Mesothelial cell of epicardium (in vitro differentiated cells): ENCODE measurements around the gene EIF2B5. TPM values are rescaled to one million over a fixed set of nuclear protein-coding genes. Genes with fewer than 3 reads are reported as not detected.
"Not testable (repeated sequence)": the region's sequence is repeated elsewhere in the genome, so short reads cannot be mapped to it uniquely, and the experiment has no call there.

Experiments used
- DNase-seq, 2 experiments: peaks; one replicate each; pipeline ENCODE4 v3.0.0; 2021; ENCODE audit warnings: low spot score in 2 of 2; ENCODE audit not compliant: unreplicated experiment in 2 of 2
- H3K27ac Mint-ChIP-seq: 2 replicates; pipeline ENCODE4 v1.8.0; 2021; ENCODE audit warnings: mixed read lengths
- H3K27me3 Mint-ChIP-seq: 2 replicates; pipeline ENCODE4 v1.8.0; 2021; ENCODE audit warnings: low read depth, mixed read lengths
- H3K36me3 Mint-ChIP-seq: 2 replicates; pipeline ENCODE4 v1.8.0; 2021; ENCODE audit warnings: mixed read lengths
- H3K4me1 Mint-ChIP-seq: 2 replicates; pipeline ENCODE4 v1.8.0; 2021; ENCODE audit warnings: mixed read lengths
- H3K4me3 Mint-ChIP-seq: 2 replicates; pipeline ENCODE4 v1.8.0; 2021; ENCODE audit warnings: mild to moderate bottlenecking, moderate library complexity, mixed read lengths
- H3K9me3 Mint-ChIP-seq: 2 replicates; pipeline ENCODE4 v1.8.0; 2021; ENCODE audit warnings: mixed read lengths
- total RNA-seq: library from RNA; stranded (reverse); gene quantifications from 3 replicates; pipeline ENCODE4 v1.2.1, GENCODE V29; 2021
- TF ChIP-seq, protein P1 (sequence below): fragments of 200-600 bp; sonication (generic); IDR thresholded peaks from one replicate; pipeline ENCODE4 v1.5.0; 2021; ENCODE audit warnings: antibody characterized with exemption; ENCODE audit not compliant: unreplicated experiment

EIF2B5 gene
- total RNA-seq, 1 donor from 2014 or later = 42.2 TPM

DNA sequence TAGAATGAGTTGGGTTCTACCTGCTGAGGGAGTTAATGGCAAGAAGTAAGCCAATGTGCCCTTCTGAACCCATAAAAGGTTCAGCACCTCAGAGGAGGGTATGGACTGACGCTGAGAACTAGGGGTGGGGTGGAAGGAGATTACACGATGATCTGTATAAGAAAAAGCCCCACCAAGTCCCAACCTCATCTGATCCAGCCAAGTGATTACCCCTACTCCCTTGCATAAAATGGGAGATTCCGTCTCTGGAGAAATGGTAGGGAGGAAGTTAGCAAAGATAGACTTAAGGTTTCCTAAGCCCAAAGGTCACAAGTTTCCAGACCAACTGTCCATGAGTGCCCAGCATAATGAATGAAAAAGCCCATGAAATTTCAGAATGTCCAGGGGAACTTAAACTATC lies 12.9 kb downstream of the EIF2B5 start:
- TF ChIP-seq, protein P1, sequence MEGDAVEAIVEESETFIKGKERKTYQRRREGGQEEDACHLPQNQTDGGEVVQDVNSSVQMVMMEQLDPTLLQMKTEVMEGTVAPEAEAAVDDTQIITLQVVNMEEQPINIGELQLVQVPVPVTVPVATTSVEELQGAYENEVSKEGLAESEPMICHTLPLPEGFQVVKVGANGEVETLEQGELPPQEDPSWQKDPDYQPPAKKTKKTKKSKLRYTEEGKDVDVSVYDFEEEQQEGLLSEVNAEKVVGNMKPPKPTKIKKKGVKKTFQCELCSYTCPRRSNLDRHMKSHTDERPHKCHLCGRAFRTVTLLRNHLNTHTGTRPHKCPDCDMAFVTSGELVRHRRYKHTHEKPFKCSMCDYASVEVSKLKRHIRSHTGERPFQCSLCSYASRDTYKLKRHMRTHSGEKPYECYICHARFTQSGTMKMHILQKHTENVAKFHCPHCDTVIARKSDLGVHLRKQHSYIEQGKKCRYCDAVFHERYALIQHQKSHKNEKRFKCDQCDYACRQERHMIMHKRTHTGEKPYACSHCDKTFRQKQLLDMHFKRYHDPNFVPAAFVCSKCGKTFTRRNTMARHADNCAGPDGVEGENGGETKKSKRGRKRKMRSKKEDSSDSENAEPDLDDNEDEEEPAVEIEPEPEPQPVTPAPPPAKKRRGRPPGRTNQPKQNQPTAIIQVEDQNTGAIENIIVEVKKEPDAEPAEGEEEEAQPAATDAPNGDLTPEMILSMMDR = no peak
- no peaks in the 10 kb centered on the region for H3K27me3 Mint-ChIP-seq
- H3K4me1 Mint-ChIP-seq = peaks cover 4% of the 10 kb centered on the region
- H3K36me3 Mint-ChIP-seq = no peaks in the 10 kb centered on the region
- DNase-seq = no peak
- H3K9me3 Mint-ChIP-seq = no peaks in the 10 kb centered on the region
- no peak overlapping the region for H3K4me3 Mint-ChIP-seq
- H3K27ac Mint-ChIP-seq = no peak overlapping the region

DNA sequence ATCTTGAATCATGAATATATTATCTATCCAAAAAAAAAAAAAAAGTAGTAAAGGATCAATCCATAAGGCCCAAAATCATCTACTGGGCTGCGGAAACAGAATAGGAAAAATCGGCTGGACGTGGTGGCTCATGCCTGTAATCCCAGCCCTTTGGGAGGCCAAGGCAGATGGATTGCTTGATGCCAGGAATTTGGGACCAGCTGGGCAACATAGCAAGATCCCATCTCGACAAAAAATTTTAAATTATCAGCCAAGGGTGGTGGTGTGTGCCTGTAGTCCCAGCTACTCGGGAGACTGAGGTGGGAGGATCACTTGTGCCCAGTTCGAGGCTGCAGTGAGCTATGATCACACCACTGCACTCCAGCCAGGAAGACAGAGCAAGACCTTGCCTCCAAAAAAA lies 14.0 kb downstream of the EIF2B5 start:
- H3K27ac Mint-ChIP-seq = no peak overlapping the region
- no peaks in the 10 kb centered on the region for H3K9me3 Mint-ChIP-seq
- no peaks in the 10 kb centered on the region for H3K27me3 Mint-ChIP-seq
- H3K4me1 Mint-ChIP-seq = peaks cover 11% of the 10 kb centered on the region
- H3K36me3 Mint-ChIP-seq = no peaks in the 10 kb centered on the region
- TF ChIP-seq, protein P1 = no peak
- no peak for DNase-seq
- no peak overlapping the region for H3K4me3 Mint-ChIP-seq

DNA sequence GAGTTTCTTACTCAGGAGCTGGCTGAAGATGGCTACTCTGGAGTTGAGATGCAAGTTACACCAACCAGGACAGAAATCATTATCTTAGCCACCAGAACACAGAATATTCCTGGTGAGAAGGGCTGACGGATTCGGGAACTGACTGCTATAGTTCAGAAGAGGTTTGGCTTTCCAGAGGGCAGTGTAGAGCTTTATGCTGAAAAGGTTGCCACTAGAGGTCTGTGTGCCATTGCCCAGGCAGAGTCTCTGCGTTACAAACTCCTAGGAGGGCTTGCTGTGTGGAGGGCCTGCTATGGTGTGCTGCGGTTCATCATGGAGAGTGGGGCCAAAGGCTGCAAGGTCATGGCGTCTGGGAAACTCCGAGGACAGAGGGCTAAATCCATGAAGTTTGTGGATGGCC lies 14.6 kb downstream of the EIF2B5 start:
- H3K36me3 Mint-ChIP-seq, DNase-seq, H3K9me3 Mint-ChIP-seq, H3K27me3 Mint-ChIP-seq, H3K4me3 Mint-ChIP-seq, H3K27ac Mint-ChIP-seq: not testable (repeated sequence)
- peaks cover 15% of the 10 kb centered on the region for H3K4me1 Mint-ChIP-seq

DNA sequence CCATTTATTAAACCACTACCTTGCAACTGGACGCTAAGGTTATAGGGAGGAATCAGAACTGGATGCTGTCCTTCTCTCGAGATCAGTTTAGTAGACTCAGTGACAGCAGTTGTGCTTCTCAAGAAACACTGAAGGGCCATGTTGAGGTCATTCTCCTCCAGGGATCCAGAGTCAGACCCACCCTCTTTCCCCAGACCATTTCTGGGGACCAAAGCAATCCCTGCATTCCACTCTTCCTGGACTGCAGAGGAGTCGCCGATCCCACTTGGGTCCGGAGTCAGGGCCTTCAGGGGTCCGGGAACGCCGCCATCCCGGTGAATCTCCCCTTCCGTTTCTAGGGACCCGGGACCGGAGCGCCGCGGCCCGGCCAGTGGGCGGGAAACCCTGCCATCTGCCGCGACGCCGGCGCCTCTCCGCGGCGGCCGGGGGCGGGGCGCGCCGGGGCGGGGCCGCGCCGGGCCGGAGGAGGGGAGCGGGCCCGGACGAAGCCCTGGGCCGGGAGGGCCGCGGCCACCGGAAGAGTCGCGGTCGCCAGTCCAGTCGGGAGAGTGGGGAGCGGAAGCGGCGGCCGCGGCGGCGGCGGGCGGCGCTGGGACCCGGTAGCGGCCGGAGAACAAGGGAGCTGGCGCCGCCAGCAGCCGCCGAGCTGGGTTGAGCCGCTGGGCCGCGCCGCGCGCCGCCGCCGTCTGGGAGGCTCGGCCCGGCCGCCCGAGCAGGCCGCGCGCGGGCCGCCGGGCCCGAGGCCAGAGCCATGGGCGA lies 19.9 kb downstream of the EIF2B5 start, which contains the start of gene DVL3:
DVL3 (plus strand) TSS at position 493 of the 759 bp plus-strand sequence; CDS start at position 752, 259 bp downstream.
- H3K4me1 Mint-ChIP-seq = peaks cover 33% of the 10 kb centered on the region
- peak within 1 kb of the TSS; percentile 98 for H3K27ac Mint-ChIP-seq
- H3K27me3 Mint-ChIP-seq = no peaks in the 10 kb centered on the region
- no peaks in the 10 kb centered on the region for H3K9me3 Mint-ChIP-seq
- peaks cover 2% of the 10 kb centered on the region for H3K36me3 Mint-ChIP-seq
- DNase-seq = peak in 1 of 2 experiments; percentile 68
- peak within 1 kb of the TSS; percentile 98 for H3K4me3 Mint-ChIP-seq
- TF ChIP-seq, protein P1 = no peak

DNA sequence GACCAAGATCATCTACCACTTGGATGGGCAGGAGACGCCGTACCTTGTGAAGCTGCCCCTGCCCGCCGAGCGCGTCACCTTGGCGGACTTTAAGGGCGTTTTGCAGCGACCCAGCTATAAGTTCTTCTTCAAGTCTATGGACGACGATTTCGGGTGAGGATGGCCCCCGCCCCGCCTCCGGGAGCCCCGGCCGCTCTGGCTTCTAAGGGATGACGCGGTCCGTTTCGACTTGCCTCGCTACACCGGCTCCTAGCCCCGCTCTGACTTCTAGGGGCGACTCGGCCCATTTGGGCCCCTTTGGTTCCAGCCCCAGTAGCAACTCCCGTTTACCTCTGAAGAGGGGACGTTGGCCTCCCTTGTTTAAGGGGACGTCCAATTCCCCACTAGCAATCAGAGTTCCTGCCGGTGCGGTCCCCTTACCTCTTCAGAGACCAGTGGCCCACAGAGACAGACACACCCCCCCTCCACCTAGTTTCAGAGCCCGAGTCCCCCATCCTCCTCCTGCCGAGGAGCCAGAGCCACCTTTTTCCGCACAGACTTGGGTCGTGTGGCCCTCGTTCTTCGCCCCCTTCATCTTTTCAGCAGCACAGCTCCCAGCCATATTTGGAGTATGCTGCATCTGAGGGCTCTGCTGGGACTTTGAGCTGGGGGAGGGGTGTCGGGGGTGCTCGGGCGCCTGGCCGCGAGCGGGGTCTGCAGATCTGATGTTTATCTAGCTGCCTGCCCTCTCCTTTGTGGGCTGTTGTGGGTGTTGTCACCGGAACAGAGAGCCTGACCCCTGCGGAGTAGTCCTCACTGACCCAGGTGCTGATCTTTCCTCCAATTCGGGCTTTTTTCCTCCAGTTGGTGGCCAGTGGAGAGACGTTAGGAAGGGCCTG lies 20.7 kb downstream of the EIF2B5 start:
- TF ChIP-seq, protein P1 = no peak
- no peaks in the 10 kb centered on the region for H3K9me3 Mint-ChIP-seq
- peak in 1 of 2 experiments; percentile 54 for DNase-seq
- no peaks in the 10 kb centered on the region for H3K27me3 Mint-ChIP-seq
- H3K4me3 Mint-ChIP-seq = peak overlapping the region; percentile 98
- peaks cover 2% of the 10 kb centered on the region for H3K36me3 Mint-ChIP-seq
- peaks cover 41% of the 10 kb centered on the region for H3K4me1 Mint-ChIP-seq
- H3K27ac Mint-ChIP-seq = peak overlapping the region; percentile 98

DNA sequence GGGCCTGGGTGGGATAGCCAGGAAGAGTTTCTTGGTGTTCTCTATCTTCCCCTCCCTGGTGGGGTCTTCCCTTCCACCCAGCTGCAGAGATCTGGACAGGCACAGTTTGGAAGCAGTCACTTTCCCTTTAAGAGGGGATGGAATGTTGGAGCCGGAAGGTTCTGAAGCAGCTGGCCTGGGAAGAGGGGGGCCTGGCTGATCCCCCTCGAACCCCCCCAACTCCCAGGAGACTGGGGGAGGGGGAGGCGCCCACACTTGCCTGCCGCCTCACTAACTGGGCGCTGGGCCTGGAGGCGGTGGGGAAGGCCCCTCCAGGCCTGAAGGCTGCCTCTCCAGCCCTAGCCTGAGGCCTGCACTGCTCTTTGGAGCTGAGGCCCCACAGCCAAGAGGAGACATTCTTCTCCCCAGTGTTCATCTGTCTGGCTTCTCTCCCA lies 21.4 kb downstream of the EIF2B5 start:
- Mint-ChIP-seq H3K4me3 (peak overlapping the region; percentile 98), H3K9me3 (no peaks in the 10 kb centered on the region), H3K36me3 (peaks cover 4% of the 10 kb centered on the region), H3K4me1 (peaks cover 46% of the 10 kb centered on the region), H3K27ac (peak overlapping the region; percentile 99), H3K27me3 (no peaks in the 10 kb centered on the region)
- peak in 1 of 2 experiments; percentile 65 for DNase-seq
- TF ChIP-seq, protein P1 = no peak
